Neuronal stem cell (in vitro differentiated cells): ENCODE measurements around the gene DONSON.

Experiments
- DNase-seq: peaks from one replicate; pipeline ENCODE4 v3.0.0-alpha.2; 2013; ENCODE audit warnings: low spot score
- H2AFZ ChIP-seq: one replicate; pipeline ENCODE4 v1.6.1; 2013; ENCODE audit warnings: mild to moderate bottlenecking, low read length, inconsistent platforms
- H2AK5ac ChIP-seq: 2 replicates; pipeline ENCODE4 v1.6.1; 2013; ENCODE audit warnings: low read depth, mild to moderate bottlenecking, inconsistent platforms, low read length, moderate library complexity, mixed read lengths
- H2BK120ac ChIP-seq: 2 replicates; pipeline ENCODE4 v1.6.1; 2013; ENCODE audit warnings: low read depth, mild to moderate bottlenecking, inconsistent platforms, low read length, moderate library complexity, mixed read lengths
- H2BK12ac ChIP-seq: one replicate; pipeline ENCODE4 v1.6.1; 2013; ENCODE audit warnings: low read length, inconsistent platforms
- H2BK15ac ChIP-seq: 2 replicates; pipeline ENCODE4 v1.6.1; 2013; ENCODE audit warnings: mild to moderate bottlenecking, low read length, inconsistent platforms, mixed read lengths
- H2BK5ac ChIP-seq: one replicate; pipeline ENCODE4 v1.6.1; 2013; ENCODE audit warnings: inconsistent platforms, mild to moderate bottlenecking, low read length, moderate library complexity
- H3K14ac ChIP-seq: one replicate; pipeline ENCODE4 v1.6.1; 2013; ENCODE audit warnings: low read length, inconsistent platforms
- H3K18ac ChIP-seq: 2 replicates; pipeline ENCODE4 v1.6.1; 2013; ENCODE audit warnings: low read length, inconsistent platforms
- H3K23ac ChIP-seq: 2 replicates; pipeline ENCODE4 v1.6.1; 2013; ENCODE audit warnings: low read depth, mild to moderate bottlenecking, mixed read lengths, low read length, inconsistent platforms; ENCODE audit not compliant: poor library complexity
- H3K27ac ChIP-seq: replicated peaks from 3 replicates; pipeline ENCODE4 v1.5.1; 2013; ENCODE audit warnings: low read length, inconsistent platforms
- H3K27me3 ChIP-seq, 3 experiments: 2 replicates each; pipeline ENCODE4 v1.6.1; 2013; ENCODE audit warnings: low read length in 3 of 3, mild to moderate bottlenecking in 2 of 3, inconsistent platforms in 1 of 3, low read depth in 1 of 3, mixed read lengths in 1 of 3, moderate library complexity in 1 of 3; ENCODE audit not compliant: control insufficient read depth in 3 of 3, insufficient read depth in 3 of 3
- H3K36me3 ChIP-seq, 2 donors: replicated peaks in 1 of 2; 2 replicates each; pipeline ENCODE4 v1.6.1; 2013; ENCODE audit warnings: low read length in 2 of 2; ENCODE audit not compliant: control insufficient read depth in 2 of 2, insufficient read depth in 2 of 2
- H3K4ac ChIP-seq: 2 replicates; pipeline ENCODE4 v1.6.1; 2013; ENCODE audit warnings: inconsistent platforms, mild to moderate bottlenecking, low read length, moderate library complexity
- H3K4me1 ChIP-seq, 2 donors: 1 replicate in 1 of 2; 2 replicates in 1 of 2; pipeline ENCODE4 v1.6.1; 2013; ENCODE audit warnings: low read length in 2 of 2, low read depth in 1 of 2; ENCODE audit not compliant: control insufficient read depth in 2 of 2, insufficient read depth in 1 of 2
- H3K4me2 ChIP-seq: one replicate; pipeline ENCODE4 v1.6.1; 2013; ENCODE audit warnings: mild to moderate bottlenecking, low read length, inconsistent platforms; ENCODE audit not compliant: insufficient read depth, poor library complexity, severe bottlenecking
- H3K4me3 ChIP-seq, 2 donors: 2 replicates each; pipeline ENCODE4 v1.5.1; 2013; ENCODE audit warnings: low read length in 2 of 2, mild to moderate bottlenecking in 2 of 2, inconsistent platforms in 1 of 2, moderate library complexity in 1 of 2
- H3K79me1 ChIP-seq: one replicate; pipeline ENCODE4 v1.6.1; 2013; ENCODE audit warnings: low read depth, mild to moderate bottlenecking, inconsistent platforms, low read length, moderate library complexity
- H3K9ac ChIP-seq: one replicate; pipeline ENCODE4 v1.6.1; 2013; ENCODE audit warnings: mild to moderate bottlenecking, low read depth, low read length, inconsistent platforms; ENCODE audit not compliant: poor library complexity
- H3K9me3 ChIP-seq, 2 donors: replicated peaks in 1 of 2; 2 replicates each; pipeline versions ENCODE3 to v1.6.1; 2013; ENCODE audit warnings: low read length in 2 of 2, mild to moderate bottlenecking in 2 of 2, inconsistent platforms in 1 of 2, low read depth in 1 of 2, mixed read lengths in 1 of 2, moderate library complexity in 1 of 2; ENCODE audit not compliant: control insufficient read depth in 2 of 2, insufficient read depth in 1 of 2
- H4K8ac ChIP-seq: one replicate; pipeline ENCODE4 v1.6.1; 2013; ENCODE audit warnings: low read depth, mild to moderate bottlenecking, inconsistent platforms, low read length, moderate library complexity
- H4K91ac ChIP-seq: one replicate; pipeline ENCODE4 v1.6.1; 2013; ENCODE audit warnings: low read length, low read depth, mild to moderate bottlenecking, inconsistent platforms; ENCODE audit not compliant: poor library complexity
- WGBS, 2 donors: extraction: QIAGEN DNeasy Blood & Tissue Kit; methylation state at CpG; one replicate each; pipeline ENCODE4 v1.1.7; 2013; ENCODE audit warnings: missing lambda C conversion rate in 2 of 2, mixed read lengths in 1 of 2; ENCODE audit not compliant: insufficient read length in 2 of 2, insufficient replicate concordance in 1 of 2; ENCODE audit errors: extremely low coverage in 2 of 2; 5-methylcytosine and 5-hydroxymethylcytosine counted together

The DONSON gene

DNA sequence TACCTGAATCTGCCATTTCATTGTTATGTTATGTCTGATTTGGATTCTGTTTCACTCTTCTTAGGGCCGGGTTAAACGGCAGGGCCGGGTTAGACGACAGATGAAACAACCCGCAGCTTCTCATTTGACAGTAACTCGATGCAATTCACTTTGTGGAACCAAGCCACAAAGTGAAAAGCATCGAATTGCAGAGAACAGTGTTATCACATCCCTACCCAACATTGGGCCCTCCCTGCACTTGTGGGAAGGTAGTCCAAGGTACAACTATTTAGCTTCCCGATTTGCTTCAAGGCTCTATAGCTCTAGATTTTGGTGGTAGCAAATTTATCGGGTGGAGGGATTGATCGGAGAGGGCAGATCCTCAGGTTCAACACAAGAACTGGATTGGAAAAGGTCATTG, 28.7 kb downstream of the DONSON start:
- H2BK15ac ChIP-seq = no peak overlapping the region
- H4K91ac ChIP-seq = no peak overlapping the region
- no peak overlapping the region for H2BK120ac ChIP-seq
- no peaks in the 10 kb centered on the region for H3K4me1 ChIP-seq
- no peak overlapping the region for H2AFZ ChIP-seq
- no peak overlapping the region for H3K23ac ChIP-seq
- no peak overlapping the region for H3K4me3 ChIP-seq
- no peak overlapping the region for H2BK12ac ChIP-seq
- no peak overlapping the region for H4K8ac ChIP-seq
- DNase-seq = no peak
- peaks cover 2% of the 10 kb centered on the region for H3K79me1 ChIP-seq
- H3K4ac ChIP-seq = no peak overlapping the region
- H3K27ac ChIP-seq = no peak overlapping the region
- H3K4me2 ChIP-seq = no peak overlapping the region
- H2BK5ac ChIP-seq = no peak overlapping the region
- peaks cover 0 to 4% of the 10 kb centered on the region in 2 donors for H3K9me3 ChIP-seq
- H2AK5ac ChIP-seq = no peak overlapping the region
- H3K27me3 ChIP-seq = no peaks in the 10 kb centered on the region
- WGBS, 2 donors = no CpG with 5 or more reads among the region's 10 CpGs
- H3K18ac ChIP-seq = no peak overlapping the region
- H3K36me3 ChIP-seq = peaks cover 31 to 98% of the 10 kb centered on the region in 2 donors
- H3K9ac ChIP-seq = no peak overlapping the region
- H3K14ac ChIP-seq = no peak overlapping the region

DNA sequence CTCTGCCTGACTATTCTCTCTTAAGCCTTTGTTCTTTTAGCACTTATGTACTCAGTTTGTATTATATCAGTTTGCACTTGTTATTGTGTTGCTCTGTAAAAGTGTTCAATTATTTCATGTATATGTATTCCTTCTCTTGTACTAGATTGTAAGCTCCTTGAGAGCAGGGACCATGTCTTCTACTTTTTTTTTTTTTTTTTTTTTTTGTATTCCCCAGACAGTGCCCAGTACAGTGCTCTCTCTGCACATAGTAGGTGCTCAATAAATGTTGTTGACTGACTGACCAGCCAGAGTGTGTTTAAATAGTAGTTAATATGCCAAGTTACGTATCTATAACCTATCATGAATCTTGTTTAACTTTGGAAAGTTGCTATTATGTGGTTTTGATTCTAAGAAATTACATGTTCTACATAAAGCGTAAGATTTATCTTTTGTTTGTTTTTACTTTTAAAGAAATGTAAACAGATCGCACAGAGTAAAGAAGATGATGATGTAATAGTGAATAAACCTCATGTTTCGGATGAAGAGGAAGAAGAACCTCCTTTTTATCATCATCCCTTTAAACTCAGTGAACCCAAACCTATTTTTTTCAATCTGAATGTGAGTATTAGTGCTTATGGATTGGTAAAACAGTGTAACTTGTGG, 29.6 kb downstream of the DONSON start:
- H3K36me3 ChIP-seq = peaks cover 35 to 98% of the 10 kb centered on the region in 2 donors
- H3K23ac ChIP-seq = no peak overlapping the region

DNA sequence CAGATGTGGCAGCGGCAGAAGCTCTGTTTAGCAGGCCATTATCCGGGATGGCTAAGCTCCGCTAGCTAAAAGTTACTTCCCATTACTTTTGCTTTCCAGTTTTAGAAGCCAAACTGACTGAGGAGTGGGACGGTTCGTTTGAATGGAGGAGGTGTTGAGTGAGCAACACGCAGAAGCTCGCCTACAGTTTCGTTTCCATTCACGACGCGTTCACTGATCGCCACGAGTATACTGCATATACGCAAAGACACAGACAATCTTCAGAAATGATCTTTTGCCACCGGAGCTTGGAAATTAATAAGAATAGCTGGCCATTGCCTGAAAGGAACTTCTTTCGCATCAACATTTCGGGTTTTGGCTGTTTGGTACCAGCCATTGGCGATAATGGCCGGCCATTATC, 31.0 kb downstream of the DONSON start:
- Histone ChIP-seq H3K79me1 (peaks cover 7% of the 10 kb centered on the region), H2BK5ac (no peak overlapping the region), H3K9ac (no peak overlapping the region), H3K4me1 (no peaks in the 10 kb centered on the region), H3K4me2 (no peak overlapping the region), H4K91ac (no peak overlapping the region), H3K23ac (no peak overlapping the region), H3K14ac (no peak overlapping the region), H3K18ac (no peak overlapping the region), H3K9me3 (peaks cover 0 to 25% of the 10 kb centered on the region in 2 donors), H3K36me3 (peaks cover 48 to 98% of the 10 kb centered on the region in 2 donors), H4K8ac (no peak overlapping the region), H2AK5ac (no peak overlapping the region), H2AFZ (no peak overlapping the region), H3K27me3 (no peaks in the 10 kb centered on the region), H2BK12ac (no peak overlapping the region), H3K4me3 (no peak overlapping the region), H3K4ac (no peak overlapping the region), H2BK15ac (no peak overlapping the region), H2BK120ac (no peak overlapping the region), H3K27ac (no peak overlapping the region)
- WGBS, 2 donors = no CpG with 5 or more reads among the region's 19 CpGs
- DNase-seq = no peak

More for the DNA sequence above, 29.6 kb downstream of the DONSON start:
- H3K4me3 ChIP-seq = no peak overlapping the region
- no peak overlapping the region for H3K9ac ChIP-seq
- no peak overlapping the region for H2BK120ac ChIP-seq
- WGBS, 2 donors = no CpG with 5 or more reads among the region's 4 CpGs
- H4K91ac ChIP-seq = no peak overlapping the region
- H3K14ac ChIP-seq = no peak overlapping the region
- no peaks in the 10 kb centered on the region for H3K4me1 ChIP-seq
- H3K9me3 ChIP-seq = peaks cover 0 to 12% of the 10 kb centered on the region in 2 donors
- no peak overlapping the region for H3K4me2 ChIP-seq
- no peak overlapping the region for H3K27ac ChIP-seq
- no peak overlapping the region for H4K8ac ChIP-seq
- H2AFZ ChIP-seq = no peak overlapping the region
- no peak overlapping the region for H3K18ac ChIP-seq
- H3K4ac ChIP-seq = no peak overlapping the region
- H3K79me1 ChIP-seq = peaks cover 2% of the 10 kb centered on the region
- H2BK5ac ChIP-seq = no peak overlapping the region
- H2BK12ac ChIP-seq = no peak overlapping the region
- DNase-seq = no peak
- H3K27me3 ChIP-seq = no peaks in the 10 kb centered on the region
- no peak overlapping the region for H2BK15ac ChIP-seq
- H2AK5ac ChIP-seq = no peak overlapping the region

DNA sequence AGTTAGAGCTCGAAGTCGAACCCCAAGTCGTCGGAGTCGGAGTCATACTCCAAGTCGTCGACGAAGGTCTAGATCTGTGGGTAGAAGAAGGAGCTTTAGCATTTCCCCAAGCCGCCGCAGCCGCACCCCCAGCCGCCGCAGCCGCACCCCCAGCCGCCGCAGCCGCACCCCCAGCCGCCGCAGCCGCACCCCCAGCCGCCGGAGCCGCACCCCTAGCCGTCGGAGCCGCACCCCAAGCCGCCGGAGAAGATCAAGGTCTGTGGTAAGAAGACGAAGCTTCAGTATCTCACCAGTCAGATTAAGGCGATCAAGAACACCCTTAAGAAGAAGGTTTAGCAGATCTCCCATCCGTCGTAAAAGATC, 33.5 kb downstream of the DONSON start:
- H3K18ac ChIP-seq = no peak overlapping the region
- DNase-seq = no peak
- H3K9ac ChIP-seq = no peak overlapping the region
- no peak overlapping the region for H3K4me3 ChIP-seq
- no CpG with 5 or more reads among the region's 32 CpGs for WGBS, 2 donors
- H2BK120ac ChIP-seq = no peak overlapping the region
- no peak overlapping the region for H2BK5ac ChIP-seq
- no peak overlapping the region for H3K23ac ChIP-seq
- H2AK5ac ChIP-seq = no peak overlapping the region
- no peak overlapping the region for H3K4me2 ChIP-seq
- H3K4ac ChIP-seq = no peak overlapping the region
- H2AFZ ChIP-seq = no peak overlapping the region
- no peaks in the 10 kb centered on the region for H3K4me1 ChIP-seq
- no peak overlapping the region for H3K27ac ChIP-seq
- no peak overlapping the region for H2BK12ac ChIP-seq
- peaks cover 19% of the 10 kb centered on the region for H3K79me1 ChIP-seq
- peaks cover 6 to 39% of the 10 kb centered on the region in 2 donors for H3K9me3 ChIP-seq
- H4K8ac ChIP-seq = no peak overlapping the region
- no peak overlapping the region for H3K14ac ChIP-seq
- H2BK15ac ChIP-seq = no peak overlapping the region
- H4K91ac ChIP-seq = no peak overlapping the region
- H3K27me3 ChIP-seq = no peaks in the 10 kb centered on the region
- peaks cover 60 to 98% of the 10 kb centered on the region in 2 donors for H3K36me3 ChIP-seq
